PC-9 (cell line): ENCODE data around the gene ADAMTS6.

Experiments
- EZH2 ChIP-seq: fragments of 200-600 bp; sonication (generic); IDR thresholded peaks from 2 replicates; pipeline ENCODE4 v1.8.0; 2017; ENCODE audit warnings: antibody characterized with exemption, low read depth
- TF ChIP-seq, protein P1 (sequence below): fragments of 200-600 bp; sonication (generic); conservative IDR thresholded peaks from 2 replicates; pipeline ENCODE4 v1.6.1; 2017; ENCODE audit warnings: mixed run types, antibody characterized with exemption, mild to moderate bottlenecking, moderate library complexity

DNA sequence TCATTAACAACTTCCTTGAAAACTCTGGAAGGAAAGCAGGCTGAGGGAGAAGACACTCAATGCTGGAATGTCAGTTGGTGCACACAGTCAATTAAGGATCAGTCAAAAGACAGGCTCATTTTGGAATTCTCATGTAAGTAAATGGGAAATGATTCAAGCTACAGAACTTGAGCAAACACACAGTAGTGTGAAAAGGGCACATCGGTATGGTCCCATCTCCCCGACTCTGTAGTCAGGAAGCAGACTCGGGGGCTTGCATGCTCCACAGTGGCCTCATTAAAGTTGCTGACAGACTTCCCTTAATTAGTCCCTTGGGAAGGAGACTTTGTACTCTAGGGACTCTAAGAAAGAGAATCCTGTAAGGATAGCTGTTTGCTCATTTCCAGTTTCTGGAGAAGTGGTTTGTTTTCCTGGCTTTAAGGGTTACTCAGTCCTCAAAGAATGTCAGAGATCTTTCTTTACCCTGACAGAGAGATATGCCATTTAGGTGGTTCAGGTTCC lies 339.2 kb downstream of the ADAMTS6 start:
- TF ChIP-seq, protein P1, sequence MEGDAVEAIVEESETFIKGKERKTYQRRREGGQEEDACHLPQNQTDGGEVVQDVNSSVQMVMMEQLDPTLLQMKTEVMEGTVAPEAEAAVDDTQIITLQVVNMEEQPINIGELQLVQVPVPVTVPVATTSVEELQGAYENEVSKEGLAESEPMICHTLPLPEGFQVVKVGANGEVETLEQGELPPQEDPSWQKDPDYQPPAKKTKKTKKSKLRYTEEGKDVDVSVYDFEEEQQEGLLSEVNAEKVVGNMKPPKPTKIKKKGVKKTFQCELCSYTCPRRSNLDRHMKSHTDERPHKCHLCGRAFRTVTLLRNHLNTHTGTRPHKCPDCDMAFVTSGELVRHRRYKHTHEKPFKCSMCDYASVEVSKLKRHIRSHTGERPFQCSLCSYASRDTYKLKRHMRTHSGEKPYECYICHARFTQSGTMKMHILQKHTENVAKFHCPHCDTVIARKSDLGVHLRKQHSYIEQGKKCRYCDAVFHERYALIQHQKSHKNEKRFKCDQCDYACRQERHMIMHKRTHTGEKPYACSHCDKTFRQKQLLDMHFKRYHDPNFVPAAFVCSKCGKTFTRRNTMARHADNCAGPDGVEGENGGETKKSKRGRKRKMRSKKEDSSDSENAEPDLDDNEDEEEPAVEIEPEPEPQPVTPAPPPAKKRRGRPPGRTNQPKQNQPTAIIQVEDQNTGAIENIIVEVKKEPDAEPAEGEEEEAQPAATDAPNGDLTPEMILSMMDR = no peak
- TF ChIP-seq EZH2 = no peak
